Thyroid gland (tissue), 4 donors: ENCODE measurements around the gene DGKD.

Source experiments
- POLR2A ChIP-seq, 2 donors: fragments of 450-650 bp; IDR thresholded peaks; one replicate each; pipeline ENCODE4 v1.6.1; 2017; ENCODE audit warnings: antibody characterized with exemption in 2 of 2, mild to moderate bottlenecking in 2 of 2, moderate library complexity in 1 of 2
- TF ChIP-seq, protein P1 (sequence below), 6 experiments: fragments of 200-600 bp in 3 of 6; fragments of 450-650 bp in 3 of 6; sonication (generic) in 3 of 6; IDR thresholded peaks; one replicate each; pipeline ENCODE4 v1.5.1; 2016 to 2019; ENCODE audit warnings: antibody characterized with exemption in 6 of 6, mild to moderate bottlenecking in 2 of 6, inconsistent platforms in 1 of 6, moderate library complexity in 1 of 6

GRCh38 chr2:233417282-233417681 is 63.0 kb downstream of the DGKD start:
- TF ChIP-seq POLR2A (IDR thresholded peaks at IDR 0.05): no peak
- TF ChIP-seq, protein P1, sequence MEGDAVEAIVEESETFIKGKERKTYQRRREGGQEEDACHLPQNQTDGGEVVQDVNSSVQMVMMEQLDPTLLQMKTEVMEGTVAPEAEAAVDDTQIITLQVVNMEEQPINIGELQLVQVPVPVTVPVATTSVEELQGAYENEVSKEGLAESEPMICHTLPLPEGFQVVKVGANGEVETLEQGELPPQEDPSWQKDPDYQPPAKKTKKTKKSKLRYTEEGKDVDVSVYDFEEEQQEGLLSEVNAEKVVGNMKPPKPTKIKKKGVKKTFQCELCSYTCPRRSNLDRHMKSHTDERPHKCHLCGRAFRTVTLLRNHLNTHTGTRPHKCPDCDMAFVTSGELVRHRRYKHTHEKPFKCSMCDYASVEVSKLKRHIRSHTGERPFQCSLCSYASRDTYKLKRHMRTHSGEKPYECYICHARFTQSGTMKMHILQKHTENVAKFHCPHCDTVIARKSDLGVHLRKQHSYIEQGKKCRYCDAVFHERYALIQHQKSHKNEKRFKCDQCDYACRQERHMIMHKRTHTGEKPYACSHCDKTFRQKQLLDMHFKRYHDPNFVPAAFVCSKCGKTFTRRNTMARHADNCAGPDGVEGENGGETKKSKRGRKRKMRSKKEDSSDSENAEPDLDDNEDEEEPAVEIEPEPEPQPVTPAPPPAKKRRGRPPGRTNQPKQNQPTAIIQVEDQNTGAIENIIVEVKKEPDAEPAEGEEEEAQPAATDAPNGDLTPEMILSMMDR (IDR thresholded peaks at IDR 0.05): no peak
